Endometrial microvascular endothelial cells (primary cell): ENCODE results near the gene CNOT10. TPM values are rescaled to one million over a fixed set of nuclear protein-coding genes. Genes with fewer than 3 reads are reported as not detected.

Experiments
- in situ Hi-C: cut with HindIII; loops from 2 replicates; pipeline ENCODE4 v1.10.0; 2017; ENCODE audit warnings: low sequenced_read_pairs, low pct_unique_long_range_greater_than_20kb; ENCODE audit errors: inconsistent ontology term
- total RNA-seq: library from RNA; depleted of rRNA; stranded (reverse); fragments of >200 nt; gene quantifications from one replicate; pipeline ENCODE4 v1.2.3, GENCODE V29; 2015; ENCODE audit errors: inconsistent ontology term

The CNOT10 gene
- total RNA-seq, 1 donor from 2014 or later, result 14.8 TPM

DNA sequence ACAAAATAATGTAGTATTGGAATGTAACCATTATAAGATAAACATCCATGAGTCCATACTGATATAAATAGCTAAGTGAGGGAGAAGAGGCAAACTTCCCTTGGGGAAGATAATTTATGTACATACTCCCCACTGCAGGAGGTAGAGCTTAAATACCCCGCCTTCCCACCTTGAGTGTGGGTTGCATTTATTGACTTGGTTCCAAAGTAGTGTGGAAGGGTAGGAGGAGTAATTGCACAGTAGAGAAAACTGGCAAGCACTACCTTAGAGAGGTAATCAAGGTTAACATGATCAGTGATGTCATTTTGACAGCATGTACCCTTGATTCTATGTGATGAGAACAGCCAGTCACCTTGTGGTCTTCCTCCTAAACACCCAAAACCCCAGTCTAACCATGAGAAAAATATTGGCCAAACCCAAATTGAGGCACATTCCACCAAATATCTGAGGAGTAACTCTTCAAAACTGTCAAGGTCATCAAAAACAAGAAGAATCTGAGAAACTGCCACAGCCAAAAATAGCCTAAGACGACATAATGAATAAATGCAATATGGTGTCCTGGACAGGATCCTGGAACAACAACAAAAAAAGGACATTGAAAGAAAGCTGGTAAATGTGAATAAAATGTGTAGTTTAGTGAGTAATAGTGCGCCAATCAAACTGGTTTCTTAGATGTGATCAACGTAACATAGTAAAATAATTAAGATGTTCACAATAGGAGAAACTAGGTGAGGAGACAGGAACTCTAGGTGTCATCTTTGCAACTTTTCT is 774 bp upstream of the CNOT10 start:
- in situ Hi-C loops, result no loop called here

GRCh38 chr3:32685543-32686185 is 676 bp downstream of the CNOT10 start:
- in situ Hi-C loops, result no loop called here

GRCh38 chr3:32686713-32687112 is 1.7 kb downstream of the CNOT10 start:
- in situ Hi-C loops, result no loop called here

GRCh38 chr3:32691847-32692246 is 6.9 kb downstream of the CNOT10 start:
- in situ Hi-C loops, result no loop called here

- in situ Hi-C loops, result no loop called here
These were observed 11.5 kb downstream of the CNOT10 start for GRCh38 chr3:32696523-32696922.

GRCh38 chr3:32698506-32698905 is 13.5 kb downstream of the CNOT10 start:
- in situ Hi-C loops, result no loop called here

GRCh38 chr3:32699429-32699828 is 14.4 kb downstream of the CNOT10 start:
- in situ Hi-C loops, result no loop called here

DNA sequence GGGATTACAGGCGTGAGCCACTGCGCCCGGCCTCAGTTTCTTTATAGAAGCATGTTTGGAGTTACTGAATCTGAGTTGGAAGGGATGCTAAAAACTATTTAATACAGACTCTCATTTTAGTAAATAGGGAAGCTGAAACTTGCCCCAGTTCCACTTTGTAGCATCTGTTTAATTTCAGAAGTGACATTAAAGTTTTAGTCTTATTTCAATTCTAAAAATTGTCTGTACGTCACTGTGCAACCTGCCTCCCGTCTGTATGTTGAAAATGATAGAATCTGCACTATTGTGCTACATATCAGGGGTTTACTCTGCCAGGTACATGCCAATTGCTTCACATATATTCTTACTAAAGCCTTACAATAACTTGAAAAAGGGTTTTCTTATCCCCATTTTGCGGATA is 15.3 kb downstream of the CNOT10 start:
- in situ Hi-C loops, result no loop called here

DNA sequence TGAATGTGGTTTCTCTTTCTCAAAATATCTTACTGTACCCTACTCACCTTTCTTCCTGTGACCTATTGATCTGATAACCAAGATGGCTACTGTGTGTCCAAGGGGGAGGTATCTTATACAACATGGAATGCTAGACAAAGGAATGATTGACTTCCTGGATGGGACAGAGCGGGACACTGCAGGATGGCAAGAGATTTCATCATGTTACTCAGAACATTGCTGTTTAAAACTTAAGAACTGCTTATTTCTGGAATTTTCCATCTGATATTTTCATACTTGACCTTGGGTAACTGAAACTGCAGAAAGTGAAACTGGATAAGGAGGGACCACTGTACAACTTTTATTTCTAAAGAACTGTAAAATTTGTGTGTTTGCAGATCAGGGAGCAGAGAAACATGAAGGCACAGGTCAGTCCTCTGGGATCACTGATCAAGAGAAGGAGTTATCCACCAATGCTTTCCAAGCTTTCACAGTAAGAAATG is 18.5 kb downstream of the CNOT10 start:
- in situ Hi-C loops, result no loop called here

- in situ Hi-C loops, result no loop called here
These were observed 20.2 kb downstream of the CNOT10 start for GRCh38 chr3:32705232-32705631.

DNA sequence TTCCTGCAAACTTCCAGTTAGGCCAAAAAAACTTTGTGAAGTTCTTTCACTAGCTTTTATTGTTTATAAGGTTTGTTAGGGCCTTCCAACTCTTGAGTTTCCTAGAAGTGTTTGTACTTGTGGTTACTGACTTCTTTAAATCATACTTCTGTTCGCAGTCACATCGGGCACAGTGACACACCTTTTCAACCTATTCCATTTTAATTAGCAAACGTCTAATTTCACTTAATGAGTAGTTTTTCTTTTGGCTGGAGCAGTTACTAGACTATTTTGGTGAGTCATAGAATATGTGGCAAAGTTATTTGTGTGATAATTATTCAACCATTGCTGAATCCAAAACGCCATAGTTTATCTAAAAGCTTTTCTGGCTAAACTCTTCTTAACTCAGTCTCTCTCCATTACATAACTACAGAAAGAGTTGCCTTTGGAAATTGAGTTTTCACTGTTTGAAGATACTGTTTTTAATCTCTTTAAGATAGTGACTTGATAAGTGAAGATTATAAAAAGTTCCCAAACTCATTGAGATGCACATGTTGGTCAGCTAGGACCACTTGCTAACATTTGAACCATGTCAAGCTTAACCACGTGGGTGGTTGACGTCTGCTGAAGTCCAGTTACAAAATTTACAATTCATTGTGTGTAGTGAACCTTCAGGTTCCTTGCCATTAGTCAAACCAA is 21.5 kb downstream of the CNOT10 start:
- in situ Hi-C loops, result no loop called here

DNA sequence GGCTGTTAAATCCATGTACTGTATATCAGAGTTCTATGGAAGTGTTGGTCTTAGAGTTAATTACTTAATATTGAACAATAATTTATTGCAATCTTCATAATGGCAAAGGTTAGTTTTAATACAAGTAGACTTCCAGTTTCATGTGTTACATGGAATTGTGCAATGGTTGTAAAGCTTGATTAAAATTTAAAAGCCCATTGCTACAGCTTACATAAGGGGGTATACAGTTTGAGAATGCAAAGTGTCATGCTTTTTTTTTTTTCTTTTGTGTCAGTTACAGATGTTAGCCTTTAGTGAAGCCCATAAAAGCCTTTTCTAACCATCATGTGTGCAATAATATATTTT is 22.0 kb downstream of the CNOT10 start:
- in situ Hi-C loops, result no loop called here

DNA sequence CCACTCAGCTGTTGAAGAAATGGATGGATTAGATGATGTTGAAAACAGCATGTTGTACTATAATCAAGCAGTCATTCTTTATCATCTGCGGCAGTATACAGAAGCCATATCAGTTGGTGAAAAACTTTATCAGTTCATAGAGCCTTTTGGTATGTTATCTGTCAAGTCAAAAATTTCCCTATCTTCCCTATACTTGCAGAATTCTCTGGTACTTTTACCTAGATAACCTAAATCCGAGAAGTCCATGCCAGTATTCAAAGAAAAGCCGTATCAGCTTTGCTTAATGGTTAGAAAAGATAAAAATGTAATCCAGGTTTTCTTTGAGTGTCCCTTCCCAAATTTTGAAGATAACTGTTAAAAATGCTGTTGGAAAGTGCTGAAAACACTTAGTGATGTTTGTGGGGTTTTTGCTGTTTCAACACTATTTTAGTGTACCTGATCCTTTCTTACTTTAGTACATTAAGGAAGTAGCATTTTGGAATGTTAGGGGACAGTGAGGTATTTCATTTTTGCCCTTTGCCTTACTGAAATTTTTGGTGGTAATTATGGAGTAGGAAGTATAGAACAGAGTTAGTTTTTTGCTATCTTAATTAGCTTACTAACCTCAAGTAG is 23.8 kb downstream of the CNOT10 start:
- in situ Hi-C loops, result no loop called here

DNA sequence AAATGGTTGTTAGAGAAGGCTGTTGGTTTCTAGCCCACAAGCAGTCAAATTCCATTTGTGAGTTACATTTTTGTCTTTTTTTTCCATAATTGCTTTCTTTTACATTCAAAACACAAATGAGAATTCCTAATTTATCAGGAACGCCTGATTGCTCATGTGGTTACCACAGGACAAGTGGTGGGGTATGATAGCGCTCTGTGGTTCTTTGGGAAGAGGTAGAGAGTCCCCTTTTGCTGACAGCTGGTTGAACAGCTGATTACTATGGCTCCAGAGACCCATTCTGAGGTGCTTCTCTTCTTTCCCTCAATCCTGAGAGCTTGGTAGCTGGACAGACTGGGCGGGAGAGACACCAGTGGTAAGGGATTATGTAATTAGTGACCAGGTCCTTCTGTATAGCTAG is 24.4 kb downstream of the CNOT10 start:
- in situ Hi-C loops, result no loop called here

DNA sequence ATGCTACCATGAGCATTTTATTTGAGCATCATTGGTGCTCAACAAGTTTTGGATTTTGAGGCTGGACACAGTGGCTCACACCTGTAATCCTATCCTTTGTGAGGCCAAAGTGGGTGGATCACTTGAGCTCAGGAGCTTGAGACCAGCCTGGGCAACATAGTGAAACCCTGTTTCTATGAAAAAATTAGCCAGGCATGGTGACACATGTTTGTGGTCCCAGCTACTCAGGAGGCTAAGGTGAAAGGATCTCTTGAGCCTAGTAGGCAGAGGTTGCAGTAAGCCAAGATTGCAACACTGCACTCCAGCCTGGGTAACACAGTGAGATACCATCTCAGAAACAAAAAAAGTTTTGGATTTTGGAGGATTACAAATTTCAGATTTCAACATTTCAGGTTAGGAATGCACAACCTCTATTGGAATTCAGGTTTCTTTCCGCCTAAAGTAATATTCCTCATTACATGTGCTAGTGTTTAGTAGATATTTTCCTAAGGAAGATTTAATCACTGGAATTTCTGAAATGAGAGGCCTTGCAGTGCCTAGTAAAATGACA is 27.6 kb downstream of the CNOT10 start:
- in situ Hi-C loops, result no loop called here

DNA sequence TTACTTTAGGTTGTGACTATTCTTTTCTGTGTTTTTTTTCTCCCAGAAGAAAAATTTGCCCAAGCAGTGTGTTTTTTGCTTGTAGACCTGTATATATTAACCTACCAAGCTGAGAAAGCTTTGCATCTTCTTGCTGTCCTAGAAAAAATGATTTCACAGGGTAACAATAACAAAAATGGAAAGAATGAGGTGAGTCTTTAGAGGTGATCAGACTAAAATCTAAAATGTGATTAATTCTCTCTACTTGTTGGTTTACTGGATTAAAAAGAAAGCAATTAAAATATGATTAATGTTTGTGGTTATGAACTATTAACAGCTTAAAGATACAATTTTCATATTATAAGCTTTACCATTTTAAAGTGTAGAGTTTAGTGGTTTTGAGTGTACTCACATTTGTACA is 28.2 kb downstream of the CNOT10 start:
- in situ Hi-C loops, result no loop called here

DNA sequence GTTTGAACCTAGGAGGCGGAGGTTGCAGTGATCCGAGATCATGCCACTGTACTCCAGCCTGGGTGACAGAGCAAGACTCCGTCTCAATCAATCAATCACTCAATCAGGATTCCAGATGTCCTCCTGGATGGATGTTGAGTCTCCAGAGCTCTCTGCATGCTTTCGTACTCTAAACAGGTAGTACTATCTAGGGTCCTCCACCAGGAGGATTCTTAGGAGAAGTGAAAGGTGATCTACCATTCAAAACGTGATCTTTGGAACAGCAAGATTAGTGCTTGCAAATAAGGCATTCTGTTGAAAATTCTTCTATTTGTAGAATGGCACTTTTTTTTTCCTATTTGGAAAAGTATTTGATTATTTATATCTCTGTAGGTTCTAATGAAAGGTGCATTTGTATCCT is 34.3 kb downstream of the CNOT10 start:
- in situ Hi-C loops, result no loop called here

DNA sequence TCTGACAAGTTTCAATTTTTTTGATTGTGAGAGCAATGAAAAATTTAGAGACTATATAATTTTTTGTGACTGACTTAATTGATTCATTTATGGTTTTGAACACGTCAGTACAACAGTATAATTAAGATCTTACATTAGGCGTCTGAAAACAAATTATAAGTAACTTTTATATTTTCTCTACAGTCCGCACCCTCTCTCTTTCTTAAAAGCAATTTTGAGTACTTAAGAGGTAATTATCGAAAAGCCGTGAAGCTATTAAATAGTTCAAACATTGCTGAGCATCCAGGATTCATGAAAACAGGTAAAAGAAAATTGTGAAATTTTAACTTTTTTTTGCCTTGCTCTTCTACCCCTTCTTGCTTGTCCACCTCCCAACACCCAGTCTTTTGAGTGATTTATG is 34.9 kb downstream of the CNOT10 start:
- in situ Hi-C loops, result no loop called here

GRCh38 chr3:32725721-32726120 is 40.7 kb downstream of the CNOT10 start:
- in situ Hi-C loops, result no loop called here
